ENCODE data around the gene MYPOP. TPM values are rescaled to one million over a fixed set of nuclear protein-coding genes. Genes with fewer than 3 reads are reported as not detected.

Gene MYPOP
- total and polyA plus RNA-seq, 2 experiments from 2014 or later: 3.1 to 3.5 TPM

GRCh38 chr19:45934551-45935230, 32.3 kb upstream of the MYPOP start:
- Histone ChIP-seq H3K4me1 (ENCODE audit: insufficient read depth) (no peaks in the 10 kb centered on the region), H3K4me2 (no peak overlapping the region), H3K27ac (no peak overlapping the region), H3K9me3 (ENCODE audit: low read depth) (no peaks in the 10 kb centered on the region), H3K36me3 (replicated peaks; ENCODE audit: insufficient read depth, low read depth) (no peaks in the 10 kb centered on the region), H3K79me2 (no peaks in the 10 kb centered on the region), H3K4me3 (no peak overlapping the region), H3K27me3 (peaks cover 18% of the 10 kb centered on the region), H2AFZ (no peak overlapping the region), H4K20me1 (ENCODE audit: insufficient read depth, poor library complexity, severe bottlenecking) (no peaks in the 10 kb centered on the region), H3K9me2 (replicated peaks; ENCODE audit: insufficient read depth) (no peaks in the 10 kb centered on the region)
- no peak for DNase-seq (ENCODE audit: low spot score)
- 54% methylated on average over 8 of the region's 19 CpGs for WGBS (ENCODE audit: low lambda C conversion rate, missing lambda C conversion rate)
- no peak for TF ChIP-seq CTCF (IDR thresholded peaks at IDR 0.05; ENCODE audit: poor library complexity)
- no peak for TF ChIP-seq EZH2 (IDR thresholded peaks at IDR 0.05; ENCODE audit: borderline replicate concordance)
- TF ChIP-seq EZH2phosphoT487 (IDR thresholded peaks at IDR 0.05; ENCODE audit: low read depth, severe bottlenecking, unreplicated experiment): no peak

GRCh38 chr19:45933759-45934158, 31.3 kb upstream of the MYPOP start:
- TF ChIP-seq CTCF (IDR thresholded peaks at IDR 0.05; ENCODE audit: poor library complexity) (no peak), EZH2phosphoT487 (IDR thresholded peaks at IDR 0.05; ENCODE audit: low read depth, severe bottlenecking, unreplicated experiment) (no peak), EZH2 (IDR thresholded peaks at IDR 0.05; ENCODE audit: borderline replicate concordance) (no peak)
- no peaks in the 10 kb centered on the region for H3K4me1 ChIP-seq (ENCODE audit: insufficient read depth)
- H4K20me1 ChIP-seq (ENCODE audit: insufficient read depth, poor library complexity, severe bottlenecking): no peaks in the 10 kb centered on the region
- H3K36me3 ChIP-seq (replicated peaks; ENCODE audit: insufficient read depth, low read depth): no peaks in the 10 kb centered on the region
- no peak for DNase-seq (ENCODE audit: low spot score)
- no peak overlapping the region for H3K4me3 ChIP-seq
- no peaks in the 10 kb centered on the region for H3K79me2 ChIP-seq
- H3K27ac ChIP-seq: no peak overlapping the region
- 78% methylated on average over 6 of the region's 9 CpGs for WGBS (ENCODE audit: low lambda C conversion rate, missing lambda C conversion rate)
- no peaks in the 10 kb centered on the region for H3K9me3 ChIP-seq (ENCODE audit: low read depth)
- H3K9me2 ChIP-seq (replicated peaks; ENCODE audit: insufficient read depth): no peaks in the 10 kb centered on the region
- no peak overlapping the region for H3K4me2 ChIP-seq
- peaks cover 18% of the 10 kb centered on the region for H3K27me3 ChIP-seq
- H2AFZ ChIP-seq: no peak overlapping the region

GRCh38 chr19:45931055-45931454, 28.6 kb upstream of the MYPOP start:
- H3K36me3 ChIP-seq (replicated peaks; ENCODE audit: insufficient read depth, low read depth): no peaks in the 10 kb centered on the region
- H3K4me3 ChIP-seq: no peak overlapping the region
- H3K27ac ChIP-seq: no peak overlapping the region
- peaks cover 10% of the 10 kb centered on the region for H3K27me3 ChIP-seq
- TF ChIP-seq CTCF (IDR thresholded peaks at IDR 0.05; ENCODE audit: poor library complexity) (no peak), EZH2phosphoT487 (IDR thresholded peaks at IDR 0.05; ENCODE audit: low read depth, severe bottlenecking, unreplicated experiment) (no peak)
- DNase-seq (ENCODE audit: low spot score): no peak
- no peaks in the 10 kb centered on the region for H3K4me1 ChIP-seq (ENCODE audit: insufficient read depth)
- no peaks in the 10 kb centered on the region for H3K79me2 ChIP-seq
- H2AFZ ChIP-seq: no peak overlapping the region
- no peaks in the 10 kb centered on the region for H3K9me3 ChIP-seq (ENCODE audit: low read depth)
- H3K9me2 ChIP-seq (replicated peaks; ENCODE audit: insufficient read depth): no peaks in the 10 kb centered on the region
- no peaks in the 10 kb centered on the region for H4K20me1 ChIP-seq (ENCODE audit: insufficient read depth, poor library complexity, severe bottlenecking)
- H3K4me2 ChIP-seq: no peak overlapping the region
- WGBS (ENCODE audit: low lambda C conversion rate, missing lambda C conversion rate): 71% methylated on average over 3 of the region's 3 CpGs

All from hepatocyte (in vitro differentiated cells).